ENCODE results near the gene BROX.

The BROX gene

GRCh38 chr1:222781251-222781650 is 68.9 kb downstream of the BROX start:
- H3K9ac ChIP-seq (ENCODE audit: insufficient read length, low read depth), result no peak overlapping the region
- no peak overlapping the region for H3K4me3 ChIP-seq (ENCODE audit: insufficient read length, low read depth)
- TF ChIP-seq ZNF274 (IDR thresholded peaks at IDR 0.05; ENCODE audit: low read depth, low read length) (no peak), SUZ12 (IDR thresholded peaks at IDR 0.05; ENCODE audit: extremely low read depth, insufficient read depth, insufficient read length) (no peak), YY1 (IDR thresholded peaks at IDR 0.05; ENCODE audit: insufficient read depth, insufficient read length) (no peak)
- peaks cover 2% of the 10 kb centered on the region for H3K27me3 ChIP-seq (ENCODE audit: insufficient read depth, insufficient read length)
- H3K9me3 ChIP-seq (ENCODE audit: insufficient read depth, low read length), result no peaks in the 10 kb centered on the region
- no peaks in the 10 kb centered on the region for H3K36me3 ChIP-seq (ENCODE audit: insufficient read depth, insufficient read length, low read length)
- DNase-seq (ENCODE audit: low read depth, low spot score), result no peak
- H3K4me1 ChIP-seq (ENCODE audit: insufficient read depth, insufficient read length), result no peaks in the 10 kb centered on the region

GRCh38 chr1:222783051-222783450 is 70.7 kb downstream of the BROX start:
- H3K4me1 ChIP-seq (ENCODE audit: insufficient read depth, insufficient read length), result no peaks in the 10 kb centered on the region
- TF ChIP-seq ZNF274 (IDR thresholded peaks at IDR 0.05; ENCODE audit: low read depth, low read length) (no peak), YY1 (IDR thresholded peaks at IDR 0.05; ENCODE audit: insufficient read depth, insufficient read length) (no peak), SUZ12 (IDR thresholded peaks at IDR 0.05; ENCODE audit: extremely low read depth, insufficient read depth, insufficient read length) (no peak)

GRCh38 chr1:222784371-222784770 is 72.0 kb downstream of the BROX start:
- Histone ChIP-seq H3K4me3 (ENCODE audit: insufficient read length, low read depth) (no peak overlapping the region), H3K4me1 (ENCODE audit: insufficient read depth, insufficient read length) (no peaks in the 10 kb centered on the region), H3K9me3 (ENCODE audit: insufficient read depth, low read length) (no peaks in the 10 kb centered on the region), H3K9ac (ENCODE audit: insufficient read length, low read depth) (no peak overlapping the region), H3K36me3 (ENCODE audit: insufficient read depth, insufficient read length, low read length) (no peaks in the 10 kb centered on the region), H3K27me3 (ENCODE audit: insufficient read depth, insufficient read length) (peaks cover 6% of the 10 kb centered on the region)
- DNase-seq (ENCODE audit: low read depth, low spot score), result no peak
- TF ChIP-seq YY1 (IDR thresholded peaks at IDR 0.05; ENCODE audit: insufficient read depth, insufficient read length), result no peak
- no peak for TF ChIP-seq SUZ12 (IDR thresholded peaks at IDR 0.05; ENCODE audit: extremely low read depth, insufficient read depth, insufficient read length)
- no peak for TF ChIP-seq ZNF274 (IDR thresholded peaks at IDR 0.05; ENCODE audit: low read depth, low read length)

More at GRCh38 chr1:222783051-222783450, 70.7 kb downstream of the BROX start:
- Histone ChIP-seq H3K9ac (ENCODE audit: insufficient read length, low read depth) (no peak overlapping the region), H3K36me3 (ENCODE audit: insufficient read depth, insufficient read length, low read length) (no peaks in the 10 kb centered on the region), H3K27me3 (ENCODE audit: insufficient read depth, insufficient read length) (peaks cover 6% of the 10 kb centered on the region), H3K9me3 (ENCODE audit: insufficient read depth, low read length) (no peaks in the 10 kb centered on the region), H3K4me3 (ENCODE audit: insufficient read length, low read depth) (no peak overlapping the region)
- no peak for DNase-seq (ENCODE audit: low read depth, low spot score)

All from NT2/D1 (cell line).